ENCODE measurements around the gene LTC4S.
"Not testable (repeated sequence)": the region's sequence is repeated elsewhere in the genome, so short reads cannot be mapped to it uniquely, and the experiment has no call there.

LTC4S gene

DNA sequence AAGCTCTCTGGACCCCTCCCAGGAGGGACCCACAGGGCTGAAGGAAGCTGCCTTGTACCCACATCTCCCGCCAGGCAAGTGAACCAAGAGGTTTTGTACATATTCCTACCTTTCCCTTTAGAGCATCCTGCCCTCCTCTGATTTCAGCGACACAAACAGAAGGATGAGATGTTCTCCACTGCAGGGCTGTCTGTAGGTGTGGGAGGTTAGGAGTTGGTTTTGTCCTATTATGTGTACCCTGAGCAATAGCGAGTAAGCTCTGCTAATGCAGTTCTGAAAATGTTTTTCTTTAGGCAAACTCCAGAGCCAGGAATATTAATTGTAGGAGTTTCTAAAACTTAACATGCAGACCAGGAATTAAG is 39.9 kb downstream of the LTC4S start:
- peak; percentile 2 for DNase-seq (ENCODE audit: low read depth)
- TF ChIP-seq CTCF (conservative IDR thresholded peaks at IDR 0.05; ENCODE audit: low read depth, low read length): no peak
- H3K4me3 ChIP-seq (ENCODE audit: low read depth, low read length): no peak overlapping the region

DNA sequence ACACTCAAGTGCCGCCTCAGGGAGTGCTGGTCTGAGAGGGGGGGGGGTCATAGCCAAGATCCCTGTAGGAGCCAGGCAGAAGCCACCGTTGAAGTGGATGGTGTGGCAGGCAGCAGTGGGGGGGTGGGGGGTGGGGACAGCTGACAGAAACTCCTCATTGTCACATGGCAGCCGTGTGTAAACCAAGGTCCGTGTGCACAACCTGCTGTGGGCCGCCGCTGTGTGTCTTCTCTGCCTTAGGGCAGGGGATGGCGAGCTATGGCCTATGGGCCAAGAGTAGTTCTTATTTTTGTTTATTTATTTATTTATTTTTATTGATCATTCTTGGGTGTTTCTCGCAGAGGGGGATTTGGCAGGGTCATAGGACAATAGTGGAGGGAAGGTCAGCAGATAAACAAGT is 40.3 kb downstream of the LTC4S start:
- TF ChIP-seq CTCF (conservative IDR thresholded peaks at IDR 0.05; ENCODE audit: low read depth, low read length): no peak

GRCh38 chr5:179834871-179835270 is 41.1 kb downstream of the LTC4S start:
- DNase-seq (ENCODE audit: low read depth); H3K4me3 ChIP-seq (ENCODE audit: low read depth, low read length): not testable (repeated sequence)

More for the DNA sequence above, 40.3 kb downstream of the LTC4S start:
- DNase-seq (ENCODE audit: low read depth): peak; percentile 7
- H3K4me3 ChIP-seq (ENCODE audit: low read depth, low read length): no peak overlapping the region

- TF ChIP-seq CTCF (conservative IDR thresholded peaks at IDR 0.05; ENCODE audit: low read depth, low read length): no peak
- DNase-seq (ENCODE audit: low read depth): peak; percentile 78
- no peak overlapping the region for H3K4me3 ChIP-seq (ENCODE audit: low read depth, low read length)
Measured at GRCh38 chr5:179836225-179837019, 42.6 kb downstream of the LTC4S start.

DNA sequence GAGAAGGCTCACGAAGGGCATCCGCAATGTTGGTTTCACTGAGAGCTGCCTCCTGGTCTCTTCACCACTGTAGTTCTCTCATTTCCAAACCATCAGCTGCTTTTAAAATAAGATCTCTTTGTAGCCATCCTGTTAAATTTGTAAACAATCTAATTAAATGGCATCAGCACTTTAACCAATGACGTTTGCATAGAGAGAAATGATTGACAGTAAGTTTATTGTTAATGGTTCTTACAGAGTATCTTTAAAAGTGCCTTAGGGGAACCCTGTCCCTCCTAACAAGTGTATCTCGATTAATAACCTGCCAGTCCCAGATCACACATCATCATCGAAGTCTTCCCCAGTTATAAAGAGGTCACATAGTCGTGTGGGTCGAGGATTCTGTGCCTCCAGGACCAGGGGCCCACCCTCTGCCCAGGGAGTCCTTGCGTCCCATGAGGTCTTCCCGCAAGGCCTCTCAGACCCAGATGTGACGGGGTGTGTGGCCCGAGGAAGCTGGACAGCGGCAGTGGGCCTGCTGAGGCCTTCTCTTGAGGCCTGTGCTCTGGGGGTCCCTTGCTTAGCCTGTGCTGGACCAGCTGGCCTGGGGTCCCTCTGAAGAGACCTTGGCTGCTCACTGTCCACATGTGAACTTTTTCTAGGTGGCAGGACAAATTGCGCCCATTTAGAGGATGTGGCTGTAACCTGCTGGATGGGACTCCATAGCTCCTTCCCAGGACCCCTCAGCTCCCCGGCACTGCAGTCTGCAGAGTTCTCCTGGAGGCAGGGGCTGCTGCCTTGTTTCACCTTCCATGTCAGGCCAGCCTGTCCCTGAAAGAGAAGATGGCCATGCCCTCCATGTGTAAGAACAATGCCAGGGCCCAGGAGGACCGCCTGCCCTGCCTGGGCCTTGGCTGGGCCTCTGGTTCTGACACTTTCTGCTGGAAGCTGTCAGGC is 43.6 kb downstream of the LTC4S start:
- H3K4me3 ChIP-seq (ENCODE audit: low read depth, low read length): no peak overlapping the region
- DNase-seq (ENCODE audit: low read depth): no peak
- no peak for TF ChIP-seq CTCF (conservative IDR thresholded peaks at IDR 0.05; ENCODE audit: low read depth, low read length)

- H3K4me3 ChIP-seq (ENCODE audit: low read depth, low read length): no peak overlapping the region
- DNase-seq (ENCODE audit: low read depth): peak; percentile 51
- TF ChIP-seq CTCF (conservative IDR thresholded peaks at IDR 0.05; ENCODE audit: low read depth, low read length): no peak
Measured at GRCh38 chr5:179839328-179840256, 45.8 kb downstream of the LTC4S start.
